GM12878 (cell line): ENCODE measurements around the gene AMDHD2. TPM values are rescaled to one million over a fixed set of nuclear protein-coding genes. Genes with fewer than 3 reads are reported as not detected.
"Not testable (repeated sequence)": the region's sequence is repeated elsewhere in the genome, so short reads cannot be mapped to it uniquely, and the experiment has no call there.

Experiments used
- ATAC-seq: fragments of 200-7000 bp; cut with Tn5 transposase; 3 replicates; pipeline ENCODE4 v1.9.1; 2020; ENCODE audit warnings: mild to moderate bottlenecking, moderate library complexity
- BruUV-seq: library from RNA; stranded (reverse); fragments of 400-500 nt; replicated peaks from 2 replicates; lab custom pipeline; 2021; lab: Mats Ljungman, UMichigan
- CTCF ChIA-PET: fragments of 300-600 bp; sonication (Branson Sonifier 250); formaldehyde crosslinking; extraction: SDS; loops from one replicate; lab custom pipeline; 2021; ENCODE audit warnings: inconsistent platforms; lab: Yijun Ruan, JAX
- POLR2A ChIA-PET: fragments of 350-600 bp; formaldehyde crosslinking; extraction: SDS; loops from one replicate; lab custom pipeline; 2021; ENCODE audit warnings: inconsistent platforms; lab: Charles Lee
- RAD21 ChIA-PET: fragments of 300-600 bp; sonication (Branson Sonifier 250); formaldehyde crosslinking; loops from one replicate; lab custom pipeline; 2023; ENCODE audit warnings: antibody characterized with exemption; ENCODE audit not compliant: unreplicated experiment; lab: Charles Lee
- SMC1A ChIA-PET: fragments of 300-600 bp; sonication (Branson Sonifier 250); formaldehyde crosslinking; loops from one replicate; lab custom pipeline; 2023; ENCODE audit not compliant: unreplicated experiment, uncharacterized antibody; lab: Charles Lee
- DNase-seq: peaks from one replicate; pipeline ENCODE4 v3.0.0-alpha.2; 2011; ENCODE audit warnings: low read depth, low spot score
- FAIRE-seq: peaks from 3 replicates; lab custom pipeline; 2011; peaks lifted over from hg19 to GRCh38; lab: Jason Lieb, UNC
- H2AFZ ChIP-seq: 2 replicates; pipeline ENCODE4 v1.6.0; 2011; ENCODE audit warnings: low read depth, low read length, control low read depth; ENCODE audit not compliant: control insufficient read depth
- H3K27ac ChIP-seq: 2 replicates; pipeline ENCODE4 v1.5.1; 2011; ENCODE audit warnings: control low read depth; ENCODE audit not compliant: control insufficient read depth, insufficient read depth
- H3K27me3 ChIP-seq, 2 experiments: replicated peaks in 1 of 2; 2 replicates each; pipeline versions ENCODE4 v1.6.0 to v1.6.1; 2011; ENCODE audit warnings: low read length in 1 of 2; ENCODE audit not compliant: control insufficient read depth in 2 of 2, insufficient read depth in 2 of 2
- H3K36me3 ChIP-seq, 2 experiments: 2 replicates each; pipeline ENCODE4 v1.5.1; 2011; ENCODE audit warnings: low read length in 1 of 2; ENCODE audit not compliant: control insufficient read depth in 2 of 2, insufficient read depth in 2 of 2
- H3K4me1 ChIP-seq: 2 replicates; pipeline ENCODE4 v1.6.1; 2011; ENCODE audit warnings: mild to moderate bottlenecking, low read length, moderate library complexity, mixed read lengths; ENCODE audit not compliant: control insufficient read depth, insufficient read depth
- H3K4me2 ChIP-seq: 2 replicates; pipeline ENCODE4 v1.6.0; 2011; ENCODE audit warnings: control low read depth; ENCODE audit not compliant: control insufficient read depth, insufficient read depth
- H3K4me3 ChIP-seq: fragments of 200-600 bp; sonication (generic); 2 replicates; pipeline ENCODE4 v1.5.1; 2016
- H3K79me2 ChIP-seq: 2 replicates; pipeline ENCODE4 v1.6.0; 2011; ENCODE audit warnings: low read length; ENCODE audit not compliant: control insufficient read depth, insufficient read depth
- H3K9ac ChIP-seq: 2 replicates; pipeline ENCODE4 v1.8.0; 2011; ENCODE audit warnings: low read length, control low read depth, mixed read lengths; ENCODE audit not compliant: control insufficient read depth, insufficient read depth
- H3K9me3 ChIP-seq: replicated peaks from 3 replicates; pipeline ENCODE4 v1.5.1; 2011; ENCODE audit warnings: mild to moderate bottlenecking, low read length; ENCODE audit not compliant: control insufficient read depth, insufficient read depth
- H4K20me1 ChIP-seq: 2 replicates; pipeline ENCODE4 v1.6.0; 2011; ENCODE audit not compliant: control insufficient read depth, insufficient read depth
- CTCF ChIP-seq, 3 experiments: IDR thresholded peaks in 2 of 3; conservative IDR thresholded peaks in 1 of 3; 2 replicates each; pipeline ENCODE4 v1.5.1; 2011; ENCODE audit warnings: low read depth in 3 of 3, low read length in 3 of 3, mild to moderate bottlenecking in 3 of 3, control low read depth in 2 of 3, moderate library complexity in 2 of 3, inconsistent platforms in 1 of 3, mixed read lengths in 1 of 3; ENCODE audit not compliant: control insufficient read depth in 2 of 3, insufficient read depth in 1 of 3; ENCODE audit errors: extremely low read depth in 1 of 3
- JUNB ChIP-seq: IDR thresholded peaks from 2 replicates; pipeline ENCODE4 v1.6.1; 2016; ENCODE audit warnings: antibody characterized with exemption, mild to moderate bottlenecking
- RAD21 ChIP-seq: IDR thresholded peaks from 2 replicates; pipeline ENCODE4 v1.6.1; 2011; ENCODE audit warnings: mild to moderate bottlenecking, low read depth, low read length, moderate library complexity; ENCODE audit not compliant: insufficient read depth
- SMC3 ChIP-seq: IDR thresholded peaks from 2 replicates; pipeline ENCODE4 v1.6.1; 2011; ENCODE audit warnings: low read length, improper control_type of control experiment, borderline replicate concordance
- SPI1 ChIP-seq: IDR thresholded peaks from 2 replicates; pipeline ENCODE4 v1.6.1; 2011; ENCODE audit warnings: low read depth, mild to moderate bottlenecking, low read length, moderate library complexity, borderline replicate concordance; ENCODE audit not compliant: insufficient read depth
- WGBS: methylation state at CpG from one replicate; pipeline ENCODE4 v1.1.6; 2016; ENCODE audit warnings: low lambda C conversion rate; ENCODE audit not compliant: insufficient replicate concordance, insufficient coverage; ENCODE audit errors: missing lambda C conversion rate; 5-methylcytosine and 5-hydroxymethylcytosine counted together
- in situ Hi-C: fragments of 300-500 bp; cut with MboI; formaldehyde crosslinking; loops from 9 replicates; pipeline ENCODE4 v1.14.3; 2018; ENCODE audit warnings: mixed read lengths
- intact Hi-C: fragments of 100-400 bp; cut with micrococcal nuclease; formaldehyde crosslinking; loops from one replicate; pipeline ENCODE4 v1.14.2; 2022; ENCODE audit not compliant: unreplicated experiment
- polyA plus RNA-seq, 11 experiments: library from polyadenylated mRNA; depleted of rRNA in 4 of 11; unstranded in 6 of 11; stranded (reverse) in 5 of 11; fragments of >200 nt; fragmentation: Nextera tagmentation in 4 of 11; fragmentation: Illumina TruSeq in 1 of 11; extraction: Ambion mirVana in 4 of 11; extraction: Trizol in 1 of 11; gene quantifications; 1 replicate in 1 of 11; 2 replicates in 10 of 11; pipeline versions ENCODE4 v1.2.1 to v1.2.3, GENCODE V29; 2011 to 2016; ENCODE audit warnings: inconsistent platforms in 2 of 11, missing spikeins in 2 of 11, low read depth in 1 of 11
- total RNA-seq, 4 experiments: library from RNA; depleted of rRNA in 3 of 4; stranded (reverse); fragments of >200 nt in 3 of 4; fragmentation: Illumina TruSeq in 1 of 4; extraction: Trizol in 1 of 4; gene quantifications; 2 replicates each; pipeline versions ENCODE4 v1.2.1 to v1.2.3, GENCODE V29; 2013 to 2021

Gene AMDHD2
- total and polyA plus RNA-seq, 10 of the 15 experiments (the other 5 are each of a cell fraction or from before 2014, with no cell fraction given) = 0.60 to 41.8 (median 24.3) TPM; not detected in 1

DNA sequence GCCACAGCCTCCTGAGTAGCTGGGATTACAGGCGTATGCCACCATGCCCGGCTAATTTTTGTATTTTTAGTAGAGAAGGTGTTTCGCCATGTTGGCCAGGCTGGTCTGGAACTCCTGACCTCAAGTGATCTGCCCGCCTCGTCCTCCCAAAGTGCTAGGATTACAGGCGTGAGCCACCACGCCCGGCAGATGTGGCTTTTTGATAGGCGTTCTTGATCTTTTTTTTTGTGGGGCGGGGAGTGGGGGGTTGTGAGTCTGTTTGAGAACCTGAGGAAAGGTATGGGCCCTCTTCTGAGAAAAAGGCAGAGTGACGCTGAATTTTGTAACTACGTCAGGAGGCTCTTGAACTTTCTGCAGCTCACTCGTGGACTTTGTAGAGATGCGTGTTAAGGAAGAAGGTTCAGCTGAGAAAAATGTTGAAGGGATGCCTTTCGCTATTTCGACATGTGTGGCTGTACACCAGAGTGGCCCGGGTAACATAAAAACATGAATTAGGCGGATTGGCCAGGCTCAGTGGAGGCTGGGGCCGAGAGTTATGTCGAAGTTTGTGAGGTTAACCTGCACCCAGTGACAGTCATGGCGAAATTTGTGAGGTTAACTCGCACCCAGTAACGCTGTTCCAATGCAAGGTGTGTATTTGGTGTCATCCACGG is 19.1 kb downstream of the AMDHD2 start:
- ChIA-PET POLR2A (interaction anchor here (0.6 kb wide), 1 partner anchor 64 kb away, joined by 4 read pairs; no protein-coding TSS in a partner anchor), CTCF (interaction anchor here (0.7 kb wide), 1 partner anchor 27 kb away, joined by 3 read pairs; no protein-coding TSS in a partner anchor)
- H3K4me1 ChIP-seq, SMC1A ChIA-PET, H2AFZ ChIP-seq, ATAC-seq, H3K9me3 ChIP-seq, RAD21 ChIA-PET, H4K20me1 ChIP-seq, H3K36me3 ChIP-seq, DNase-seq, H3K27ac ChIP-seq, H3K27me3 ChIP-seq, FAIRE-seq: not testable (repeated sequence)
- peak overlapping the region; percentile 83 for H3K4me2 ChIP-seq
- TSS peak; percentile 63 for BruUV-seq
- intact Hi-C loops (loop anchor here (10.0 kb wide), 1 partner anchor 145 kb away; the partner anchor contains the start of gene KCTD5), in situ Hi-C loops (loop anchor here (5.0 kb wide), 1 partner anchor 58 kb away; no protein-coding TSS in a partner anchor)
- peaks cover 23% of the 10 kb centered on the region for H3K79me2 ChIP-seq
- peak overlapping the region; percentile 15; the same call in 1 of the 2 replicates for H3K9ac ChIP-seq
- H3K4me3 ChIP-seq = peak overlapping the region; percentile 65; the same call in 1 of the 2 replicates
- WGBS = 78% methylated on average over 24 of the region's 24 CpGs

- intact Hi-C loops (loop anchor here (10.0 kb wide), 1 partner anchor 145 kb away; the partner anchor contains the start of gene KCTD5), in situ Hi-C loops (loop anchor here (5.0 kb wide), 1 partner anchor 57 kb away; no protein-coding TSS in a partner anchor)
- H3K9me3 ChIP-seq, H2AFZ ChIP-seq, H3K4me1 ChIP-seq, RAD21 ChIA-PET, H4K20me1 ChIP-seq, SMC1A ChIA-PET, DNase-seq, BruUV-seq, H3K27me3 ChIP-seq, POLR2A ChIA-PET, H3K36me3 ChIP-seq, H3K27ac ChIP-seq: not testable (repeated sequence)
- ATAC-seq (peak; percentile 73), FAIRE-seq (peak; percentile 95)
- TF ChIP-seq JUNB (peak; percentile 25; the same call in 1 of the 2 replicates), SPI1 (0 out of 2 replicates have a peak, but pooled peaks have one; percentile 4), SMC3 (peak; percentile 24; the same call in 1 of the 2 replicates), RAD21 (peak; percentile 42), CTCF (IDR thresholded peaks at IDR 0.05 in 2 of 3, conservative IDR thresholded peaks at IDR 0.05 in 1 of 3; ENCODE audit: control insufficient read depth in 2 of 3, extremely low read depth in 1 of 3, insufficient read depth in 1 of 3, low read depth in 3 of 3, low read length in 3 of 3) (peak; percentile 37 to 54 (median 44))
- CTCF ChIA-PET = interaction anchor here (1.0 kb wide), 1 partner anchor 156 kb away, joined by 4 read pairs; no protein-coding TSS in a partner anchor
- Histone ChIP-seq H3K4me3 (peak overlapping the region; percentile 65; the same call in 1 of the 2 replicates), H3K9ac (peak overlapping the region; percentile 15; the same call in 1 of the 2 replicates), H3K79me2 (peaks cover 23% of the 10 kb centered on the region), H3K4me2 (peak overlapping the region; percentile 83; the same call in 1 of the 2 replicates)
- 13% methylated on average over 14 of the region's 14 CpGs for WGBS
These were observed 19.8 kb downstream of the AMDHD2 start for GRCh38 chr16:2539845-2540458.
